SK-N-SH treated with all-trans-retinoic acid at 6 μM for 48 hours (cell line): ENCODE data around the gene IQSEC2.

Experiments
- ATAC-seq: fragments of 200-7000 bp; cut with Tn5 transposase; 3 replicates; pipeline ENCODE4 v1.9.1; 2020; ENCODE audit warnings: mild to moderate bottlenecking, moderate library complexity
- ARNTL ChIP-seq: fragments of 450-650 bp; formaldehyde crosslinking; IDR thresholded peaks from 2 replicates; pipeline ENCODE4 v1.5.0; 2020; ENCODE audit warnings: low read depth, mild to moderate bottlenecking, moderate library complexity, borderline replicate concordance
- BACH2 ChIP-seq: fragments of 250-450 bp; sonication (Bioruptor Pico); IDR thresholded peaks from 2 replicates; pipeline ENCODE4 v1.9.0; 2021; ENCODE audit warnings: mild to moderate bottlenecking, borderline replicate concordance
- CSDC2 ChIP-seq: fragments of 250-450 bp; sonication (Bioruptor Pico); IDR thresholded peaks from 2 replicates; pipeline ENCODE4 v1.5.0; 2020; ENCODE audit warnings: mild to moderate bottlenecking, moderate library complexity
- ESRRG ChIP-seq: fragments of 250-450 bp; sonication (Bioruptor Pico); IDR thresholded peaks from 2 replicates; pipeline ENCODE4 v1.6.1; 2021; ENCODE audit warnings: mild to moderate bottlenecking
- ISL1 ChIP-seq: fragments of 250-450 bp; sonication (Bioruptor Pico); IDR thresholded peaks from 2 replicates; pipeline ENCODE4 v2.1.2; 2022; ENCODE audit warnings: mild to moderate bottlenecking, moderate library complexity
- OSR1 ChIP-seq: fragments of 250-450 bp; sonication (Bioruptor Pico); IDR thresholded peaks from 2 replicates; pipeline ENCODE4 v1.8.0; 2022; ENCODE audit warnings: moderate library complexity, mild to moderate bottlenecking, inconsistent platforms
- RARB ChIP-seq: fragments of 250-450 bp; sonication (Bioruptor Pico); IDR thresholded peaks from 2 replicates; pipeline ENCODE4 v1.8.0; 2021; ENCODE audit warnings: mild to moderate bottlenecking, moderate library complexity
- SNAI2 ChIP-seq: fragments of 250-450 bp; sonication (Bioruptor Pico); IDR thresholded peaks from 2 replicates; pipeline ENCODE4 v1.5.0; 2020; ENCODE audit warnings: mild to moderate bottlenecking, moderate library complexity
- TCF4 ChIP-seq: fragments of 250-450 bp; sonication (Bioruptor Pico); IDR thresholded peaks from 2 replicates; pipeline ENCODE4 v1.8.0; 2021; ENCODE audit warnings: mild to moderate bottlenecking, moderate library complexity, borderline replicate concordance
- TOX ChIP-seq: fragments of 250-450 bp; sonication (Bioruptor Pico); IDR thresholded peaks from 2 replicates; pipeline ENCODE4 v1.8.0; 2021; ENCODE audit warnings: mild to moderate bottlenecking, moderate library complexity, borderline replicate concordance
- ZC3H10 ChIP-seq: fragments of 250-450 bp; sonication (Bioruptor Pico); IDR thresholded peaks from 2 replicates; pipeline ENCODE4 v1.5.1; 2021; ENCODE audit warnings: mild to moderate bottlenecking, moderate library complexity
- ZFP3 ChIP-seq: fragments of 250-450 bp; sonication (Bioruptor Pico); IDR thresholded peaks from 2 replicates; pipeline ENCODE4 v1.5.0; 2020; ENCODE audit warnings: mild to moderate bottlenecking, moderate library complexity
- ZFP30 ChIP-seq: fragments of 450-650 bp; formaldehyde crosslinking; IDR thresholded peaks from 2 replicates; pipeline ENCODE4 v1.5.0; 2022; ENCODE audit warnings: mild to moderate bottlenecking, moderate library complexity
- ZNF565 ChIP-seq: fragments of 450-650 bp; formaldehyde crosslinking; conservative IDR thresholded peaks from 2 replicates; pipeline ENCODE4 v1.5.0; 2020; ENCODE audit warnings: low read depth, mild to moderate bottlenecking, moderate library complexity
- ZNF70 ChIP-seq: fragments of 450-650 bp; formaldehyde crosslinking; IDR thresholded peaks from 2 replicates; pipeline ENCODE4 v1.5.0; 2020; ENCODE audit warnings: mild to moderate bottlenecking, moderate library complexity
- TF ChIP-seq, protein P1 (sequence below): fragments of 250-450 bp; sonication (Bioruptor Pico); IDR thresholded peaks from 2 replicates; pipeline ENCODE4 v1.5.0; 2020; ENCODE audit warnings: mild to moderate bottlenecking, moderate library complexity
- TF ChIP-seq, protein P2 (sequence below): fragments of 250-450 bp; sonication (Bioruptor Pico); IDR thresholded peaks from 2 replicates; pipeline ENCODE4 v1.5.1; 2020; ENCODE audit warnings: low read depth, mild to moderate bottlenecking, moderate library complexity
- TF ChIP-seq, protein P3 (sequence below): fragments of 250-450 bp; sonication (Bioruptor Pico); IDR thresholded peaks from 2 replicates; pipeline ENCODE4 v1.8.0; 2020; ENCODE audit warnings: mild to moderate bottlenecking, moderate library complexity, borderline replicate concordance
- TF ChIP-seq, protein P4 (sequence below): fragments of 250-450 bp; sonication (Bioruptor Pico); IDR thresholded peaks from 2 replicates; pipeline ENCODE4 v1.5.1; 2021; ENCODE audit warnings: mild to moderate bottlenecking, moderate library complexity
- TF ChIP-seq, protein P5 (sequence below): fragments of 250-450 bp; sonication (Bioruptor Pico); IDR thresholded peaks from 2 replicates; pipeline ENCODE4 v1.8.0; 2021; ENCODE audit warnings: low read depth, mild to moderate bottlenecking, moderate library complexity, borderline replicate concordance

Gene IQSEC2

DNA sequence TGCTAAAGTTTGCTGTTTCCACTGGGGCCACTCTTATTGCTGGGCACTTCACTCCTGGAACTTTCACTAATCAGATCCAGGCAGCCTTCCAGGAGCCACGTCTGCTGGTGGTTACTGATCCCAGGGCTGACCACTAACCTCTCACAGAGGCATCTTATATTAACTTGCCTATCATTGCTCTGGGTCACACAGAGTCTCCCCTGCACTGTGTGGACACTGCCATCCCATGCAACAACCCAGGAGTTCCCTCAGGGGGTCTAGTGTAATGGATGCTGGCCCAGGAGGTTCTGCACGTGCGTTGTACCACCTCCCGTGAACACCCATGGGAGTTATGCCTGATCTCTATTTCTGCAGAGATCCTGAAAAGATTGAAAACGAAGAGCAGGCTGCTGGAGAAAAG is 41.8 kb upstream of the IQSEC2 start (continued):
- TF ChIP-seq, protein P1, sequence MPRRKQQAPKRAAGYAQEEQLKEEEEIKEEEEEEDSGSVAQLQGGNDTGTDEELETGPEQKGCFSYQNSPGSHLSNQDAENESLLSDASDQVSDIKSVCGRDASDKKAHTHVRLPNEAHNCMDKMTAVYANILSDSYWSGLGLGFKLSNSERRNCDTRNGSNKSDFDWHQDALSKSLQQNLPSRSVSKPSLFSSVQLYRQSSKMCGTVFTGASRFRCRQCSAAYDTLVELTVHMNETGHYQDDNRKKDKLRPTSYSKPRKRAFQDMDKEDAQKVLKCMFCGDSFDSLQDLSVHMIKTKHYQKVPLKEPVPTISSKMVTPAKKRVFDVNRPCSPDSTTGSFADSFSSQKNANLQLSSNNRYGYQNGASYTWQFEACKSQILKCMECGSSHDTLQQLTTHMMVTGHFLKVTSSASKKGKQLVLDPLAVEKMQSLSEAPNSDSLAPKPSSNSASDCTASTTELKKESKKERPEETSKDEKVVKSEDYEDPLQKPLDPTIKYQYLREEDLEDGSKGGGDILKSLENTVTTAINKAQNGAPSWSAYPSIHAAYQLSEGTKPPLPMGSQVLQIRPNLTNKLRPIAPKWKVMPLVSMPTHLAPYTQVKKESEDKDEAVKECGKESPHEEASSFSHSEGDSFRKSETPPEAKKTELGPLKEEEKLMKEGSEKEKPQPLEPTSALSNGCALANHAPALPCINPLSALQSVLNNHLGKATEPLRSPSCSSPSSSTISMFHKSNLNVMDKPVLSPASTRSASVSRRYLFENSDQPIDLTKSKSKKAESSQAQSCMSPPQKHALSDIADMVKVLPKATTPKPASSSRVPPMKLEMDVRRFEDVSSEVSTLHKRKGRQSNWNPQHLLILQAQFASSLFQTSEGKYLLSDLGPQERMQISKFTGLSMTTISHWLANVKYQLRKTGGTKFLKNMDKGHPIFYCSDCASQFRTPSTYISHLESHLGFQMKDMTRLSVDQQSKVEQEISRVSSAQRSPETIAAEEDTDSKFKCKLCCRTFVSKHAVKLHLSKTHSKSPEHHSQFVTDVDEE (CRISPR knock-in tag), result no peak
- no peak for TF ChIP-seq ZNF70 (CRISPR knock-in tag)
- TF ChIP-seq, protein P2, sequence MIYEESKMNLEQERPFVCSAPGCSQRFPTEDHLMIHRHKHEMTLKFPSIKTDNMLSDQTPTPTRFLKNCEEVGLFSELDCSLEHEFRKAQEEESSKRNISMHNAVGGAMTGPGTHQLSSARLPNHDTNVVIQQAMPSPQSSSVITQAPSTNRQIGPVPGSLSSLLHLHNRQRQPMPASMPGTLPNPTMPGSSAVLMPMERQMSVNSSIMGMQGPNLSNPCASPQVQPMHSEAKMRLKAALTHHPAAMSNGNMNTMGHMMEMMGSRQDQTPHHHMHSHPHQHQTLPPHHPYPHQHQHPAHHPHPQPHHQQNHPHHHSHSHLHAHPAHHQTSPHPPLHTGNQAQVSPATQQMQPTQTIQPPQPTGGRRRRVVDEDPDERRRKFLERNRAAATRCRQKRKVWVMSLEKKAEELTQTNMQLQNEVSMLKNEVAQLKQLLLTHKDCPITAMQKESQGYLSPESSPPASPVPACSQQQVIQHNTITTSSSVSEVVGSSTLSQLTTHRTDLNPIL (CRISPR knock-in tag), result no peak
- TF ChIP-seq ZFP30 (CRISPR knock-in tag), result no peak

DNA sequence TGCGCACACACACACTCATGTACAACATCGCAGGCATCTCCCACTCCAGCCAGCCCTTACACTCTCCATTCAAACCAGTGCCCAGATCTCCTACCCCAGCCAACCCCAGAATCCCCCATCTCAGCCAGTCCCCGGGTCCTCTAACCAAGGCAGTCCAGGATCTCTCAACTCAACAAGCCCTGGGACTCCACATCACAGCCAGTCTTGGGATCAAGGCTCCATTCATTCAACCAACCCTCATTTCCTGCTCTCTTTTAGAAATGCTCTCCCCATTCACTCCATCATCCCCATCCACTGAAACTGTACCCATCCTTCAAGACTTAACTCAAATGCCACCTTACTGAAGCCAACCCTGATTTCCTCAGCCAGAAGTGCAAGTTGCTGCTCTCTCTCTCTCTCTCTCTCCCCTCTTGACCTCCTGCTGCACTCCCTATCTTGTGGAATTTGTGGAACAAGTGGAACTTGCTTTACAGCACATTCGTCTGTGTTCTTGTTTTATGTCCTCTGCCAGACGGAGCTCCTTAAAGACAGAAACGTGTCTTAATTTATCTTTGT is 40.6 kb upstream of the IQSEC2 start:
- no peak for ATAC-seq
- TF ChIP-seq ARNTL (no peak), ISL1 (no peak), ZC3H10 (CRISPR knock-in tag) (no peak), RARB (CRISPR knock-in tag) (no peak), ESRRG (CRISPR knock-in tag) (no peak), ZNF70 (CRISPR knock-in tag) (no peak), BACH2 (CRISPR knock-in tag) (no peak), TCF4 (CRISPR knock-in tag) (no peak), OSR1 (no peak), ZFP3 (CRISPR knock-in tag) (no peak), ZNF565 (CRISPR knock-in tag) (no peak), TOX (CRISPR knock-in tag) (no peak), SNAI2 (CRISPR knock-in tag) (no peak), CSDC2 (CRISPR knock-in tag) (no peak)
- TF ChIP-seq, protein P1 (CRISPR knock-in tag), result no peak
- TF ChIP-seq, protein P3, sequence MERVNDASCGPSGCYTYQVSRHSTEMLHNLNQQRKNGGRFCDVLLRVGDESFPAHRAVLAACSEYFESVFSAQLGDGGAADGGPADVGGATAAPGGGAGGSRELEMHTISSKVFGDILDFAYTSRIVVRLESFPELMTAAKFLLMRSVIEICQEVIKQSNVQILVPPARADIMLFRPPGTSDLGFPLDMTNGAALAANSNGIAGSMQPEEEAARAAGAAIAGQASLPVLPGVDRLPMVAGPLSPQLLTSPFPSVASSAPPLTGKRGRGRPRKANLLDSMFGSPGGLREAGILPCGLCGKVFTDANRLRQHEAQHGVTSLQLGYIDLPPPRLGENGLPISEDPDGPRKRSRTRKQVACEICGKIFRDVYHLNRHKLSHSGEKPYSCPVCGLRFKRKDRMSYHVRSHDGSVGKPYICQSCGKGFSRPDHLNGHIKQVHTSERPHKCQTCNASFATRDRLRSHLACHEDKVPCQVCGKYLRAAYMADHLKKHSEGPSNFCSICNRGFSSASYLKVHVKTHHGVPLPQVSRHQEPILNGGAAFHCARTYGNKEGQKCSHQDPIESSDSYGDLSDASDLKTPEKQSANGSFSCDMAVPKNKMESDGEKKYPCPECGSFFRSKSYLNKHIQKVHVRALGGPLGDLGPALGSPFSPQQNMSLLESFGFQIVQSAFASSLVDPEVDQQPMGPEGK (CRISPR knock-in tag), result no peak
- TF ChIP-seq, protein P2 (CRISPR knock-in tag), result no peak
- TF ChIP-seq, protein P4, sequence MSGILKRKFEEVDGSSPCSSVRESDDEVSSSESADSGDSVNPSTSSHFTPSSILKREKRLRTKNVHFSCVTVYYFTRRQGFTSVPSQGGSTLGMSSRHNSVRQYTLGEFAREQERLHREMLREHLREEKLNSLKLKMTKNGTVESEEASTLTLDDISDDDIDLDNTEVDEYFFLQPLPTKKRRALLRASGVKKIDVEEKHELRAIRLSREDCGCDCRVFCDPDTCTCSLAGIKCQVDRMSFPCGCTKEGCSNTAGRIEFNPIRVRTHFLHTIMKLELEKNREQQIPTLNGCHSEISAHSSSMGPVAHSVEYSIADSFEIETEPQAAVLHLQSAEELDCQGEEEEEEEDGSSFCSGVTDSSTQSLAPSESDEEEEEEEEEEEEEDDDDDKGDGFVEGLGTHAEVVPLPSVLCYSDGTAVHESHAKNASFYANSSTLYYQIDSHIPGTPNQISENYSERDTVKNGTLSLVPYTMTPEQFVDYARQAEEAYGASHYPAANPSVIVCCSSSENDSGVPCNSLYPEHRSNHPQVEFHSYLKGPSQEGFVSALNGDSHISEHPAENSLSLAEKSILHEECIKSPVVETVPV (CRISPR knock-in tag), result no peak
- TF ChIP-seq, protein P5, sequence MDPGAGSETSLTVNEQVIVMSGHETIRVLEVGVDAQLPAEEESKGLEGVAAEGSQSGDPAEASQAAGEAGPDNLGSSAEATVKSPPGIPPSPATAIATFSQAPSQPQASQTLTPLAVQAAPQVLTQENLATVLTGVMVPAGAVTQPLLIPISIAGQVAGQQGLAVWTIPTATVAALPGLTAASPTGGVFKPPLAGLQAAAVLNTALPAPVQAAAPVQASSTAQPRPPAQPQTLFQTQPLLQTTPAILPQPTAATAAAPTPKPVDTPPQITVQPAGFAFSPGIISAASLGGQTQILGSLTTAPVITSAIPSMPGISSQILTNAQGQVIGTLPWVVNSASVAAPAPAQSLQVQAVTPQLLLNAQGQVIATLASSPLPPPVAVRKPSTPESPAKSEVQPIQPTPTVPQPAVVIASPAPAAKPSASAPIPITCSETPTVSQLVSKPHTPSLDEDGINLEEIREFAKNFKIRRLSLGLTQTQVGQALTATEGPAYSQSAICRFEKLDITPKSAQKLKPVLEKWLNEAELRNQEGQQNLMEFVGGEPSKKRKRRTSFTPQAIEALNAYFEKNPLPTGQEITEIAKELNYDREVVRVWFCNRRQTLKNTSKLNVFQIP (CRISPR knock-in tag), result no peak
